HG03139 (cell line): ENCODE results near the gene MAN1C1.

Source experiments
- ATAC-seq: cut with Tn5 transposase; IDR thresholded peaks from one replicate; pipeline ENCODE4 v1.9.1; 2021; ENCODE audit not compliant: unreplicated experiment

Gene MAN1C1

GRCh38 chr1:25831569-25832196 is 215.1 kb downstream of the MAN1C1 start:
- no peak for ATAC-seq

- no peak for ATAC-seq
Measured at GRCh38 chr1:25832336-25833037, 215.9 kb downstream of the MAN1C1 start.

- ATAC-seq = no peak
Measured at GRCh38 chr1:25833158-25833557, 216.6 kb downstream of the MAN1C1 start.
